Neutrophil (primary cell): ENCODE results near the gene CCIN.

ENCODE experiments used
- H3K27ac ChIP-seq: fragments of 200-600 bp; sonication (generic); 2 replicates; pipeline ENCODE4 v1.5.1; 2016; ENCODE audit warnings: mild to moderate bottlenecking, moderate library complexity
- H3K27me3 ChIP-seq: fragments of 200-600 bp; sonication (generic); 2 replicates; pipeline ENCODE4 v1.6.0; 2016; ENCODE audit warnings: mild to moderate bottlenecking
- H3K36me3 ChIP-seq: fragments of 200-600 bp; sonication (generic); 2 replicates; pipeline ENCODE4 v1.5.1; 2017
- H3K4me1 ChIP-seq, 2 experiments: fragments of 200-600 bp in 1 of 2; sonication (generic) in 1 of 2; 1 replicate in 1 of 2; 2 replicates in 1 of 2; pipeline versions ENCODE4 v1.5.1 to v1.6.1; 2013 to 2016; ENCODE audit warnings: low read depth in 1 of 2, low read length in 1 of 2, mild to moderate bottlenecking in 1 of 2, moderate library complexity in 1 of 2; ENCODE audit not compliant: control insufficient read depth in 1 of 2, insufficient read depth in 1 of 2
- H3K4me3 ChIP-seq, 2 experiments: fragments of 200-600 bp in 1 of 2; sonication (generic) in 1 of 2; 1 replicate in 1 of 2; 2 replicates in 1 of 2; pipeline ENCODE4 v1.5.1; 2013 to 2016; ENCODE audit warnings: low read depth in 1 of 2, low read length in 1 of 2, mild to moderate bottlenecking in 1 of 2, moderate library complexity in 1 of 2
- H3K9me3 ChIP-seq: fragments of 200-600 bp; sonication (generic); 2 replicates; pipeline ENCODE4 v1.5.1; 2016
- TF ChIP-seq, protein P1 (sequence below): fragments of 200-600 bp; sonication (generic); IDR thresholded peaks from 2 replicates; pipeline ENCODE4 v1.5.1; 2016; ENCODE audit warnings: antibody characterized with exemption

Gene CCIN

DNA sequence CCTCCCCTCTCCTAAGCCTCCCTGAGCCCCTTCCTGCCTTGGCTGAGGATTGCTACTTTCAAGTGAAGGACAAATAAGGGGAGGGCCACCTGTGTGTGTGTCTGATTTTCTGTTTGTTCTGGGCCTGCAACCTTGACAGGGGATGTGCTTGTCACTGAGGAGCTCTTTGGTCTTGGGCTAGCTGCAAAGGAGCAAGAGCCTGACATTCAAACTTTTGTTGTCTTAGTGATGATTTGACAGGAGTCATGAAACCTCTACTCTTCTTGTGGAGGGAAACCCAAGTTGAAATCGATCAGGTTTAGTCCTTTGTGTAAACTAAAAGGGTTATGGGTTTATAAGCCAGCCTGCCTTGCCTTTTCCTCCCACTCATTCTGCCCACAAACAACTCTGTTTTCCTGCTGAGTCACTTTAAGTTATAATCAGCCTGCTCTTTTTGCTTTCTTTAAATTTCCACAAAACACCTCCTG, 38.4 kb downstream of the CCIN start:
- H3K27ac ChIP-seq, result peak overlapping the region; percentile 12
- TF ChIP-seq, protein P1, sequence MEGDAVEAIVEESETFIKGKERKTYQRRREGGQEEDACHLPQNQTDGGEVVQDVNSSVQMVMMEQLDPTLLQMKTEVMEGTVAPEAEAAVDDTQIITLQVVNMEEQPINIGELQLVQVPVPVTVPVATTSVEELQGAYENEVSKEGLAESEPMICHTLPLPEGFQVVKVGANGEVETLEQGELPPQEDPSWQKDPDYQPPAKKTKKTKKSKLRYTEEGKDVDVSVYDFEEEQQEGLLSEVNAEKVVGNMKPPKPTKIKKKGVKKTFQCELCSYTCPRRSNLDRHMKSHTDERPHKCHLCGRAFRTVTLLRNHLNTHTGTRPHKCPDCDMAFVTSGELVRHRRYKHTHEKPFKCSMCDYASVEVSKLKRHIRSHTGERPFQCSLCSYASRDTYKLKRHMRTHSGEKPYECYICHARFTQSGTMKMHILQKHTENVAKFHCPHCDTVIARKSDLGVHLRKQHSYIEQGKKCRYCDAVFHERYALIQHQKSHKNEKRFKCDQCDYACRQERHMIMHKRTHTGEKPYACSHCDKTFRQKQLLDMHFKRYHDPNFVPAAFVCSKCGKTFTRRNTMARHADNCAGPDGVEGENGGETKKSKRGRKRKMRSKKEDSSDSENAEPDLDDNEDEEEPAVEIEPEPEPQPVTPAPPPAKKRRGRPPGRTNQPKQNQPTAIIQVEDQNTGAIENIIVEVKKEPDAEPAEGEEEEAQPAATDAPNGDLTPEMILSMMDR, result no peak
- H3K36me3 ChIP-seq, result peaks cover 98% of the 10 kb centered on the region
- no peaks in the 10 kb centered on the region for H3K4me1 ChIP-seq
- H3K9me3 ChIP-seq, result no peaks in the 10 kb centered on the region
- no peaks in the 10 kb centered on the region for H3K27me3 ChIP-seq
- no peak overlapping the region for H3K4me3 ChIP-seq

DNA sequence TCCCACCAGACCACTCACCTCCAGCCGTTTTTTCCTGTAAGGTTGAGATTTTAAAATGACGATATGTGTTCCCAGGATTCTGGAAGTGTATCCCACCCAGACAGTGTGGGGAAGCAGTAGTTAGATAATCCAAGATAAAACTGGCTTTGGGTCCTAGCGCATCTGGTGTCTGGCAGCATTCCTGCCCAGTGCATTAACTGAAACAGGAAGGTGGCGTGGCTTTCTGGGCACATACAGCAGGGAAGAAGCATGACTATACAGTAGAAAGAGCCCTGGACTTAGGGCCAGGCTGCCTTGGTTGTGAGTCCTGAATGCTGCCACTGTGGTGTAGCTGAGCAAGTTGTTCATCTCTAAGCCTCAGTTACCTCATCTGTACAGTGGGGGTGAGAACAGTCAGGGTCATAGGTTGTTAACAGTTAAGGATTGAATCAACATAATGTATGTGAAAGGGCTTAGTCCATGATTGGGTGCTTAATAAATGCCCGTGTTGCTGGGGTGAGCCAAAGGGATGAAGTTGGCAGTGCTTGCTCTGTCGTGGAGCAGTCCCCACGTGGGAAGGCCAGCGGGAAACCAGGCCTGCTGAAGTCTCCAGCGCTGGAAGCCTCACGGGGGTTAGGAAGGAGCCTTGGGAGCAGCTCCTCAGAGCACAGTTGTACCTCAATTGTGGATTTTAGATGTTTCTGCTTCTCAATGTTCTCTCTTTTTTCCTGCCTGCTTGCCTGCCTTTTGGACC, 39.5 kb downstream of the CCIN start:
- TF ChIP-seq, protein P1, result no peak
- Histone ChIP-seq H3K4me1 (no peaks in the 10 kb centered on the region), H3K9me3 (no peaks in the 10 kb centered on the region), H3K27ac (no peak overlapping the region), H3K27me3 (no peaks in the 10 kb centered on the region), H3K36me3 (peaks cover 98% of the 10 kb centered on the region), H3K4me3 (no peak overlapping the region)

- Histone ChIP-seq H3K36me3 (peaks cover 98% of the 10 kb centered on the region), H3K27ac (no peak overlapping the region), H3K4me1 (no peaks in the 10 kb centered on the region), H3K9me3 (no peaks in the 10 kb centered on the region), H3K27me3 (no peaks in the 10 kb centered on the region), H3K4me3 (no peak overlapping the region)
- TF ChIP-seq, protein P1, result no peak
These were observed 41.5 kb downstream of the CCIN start for GRCh38 chr9:36210722-36211121.

- Histone ChIP-seq H3K36me3 (peaks cover 94% of the 10 kb centered on the region), H3K4me3 (no peak overlapping the region), H3K27me3 (no peaks in the 10 kb centered on the region), H3K9me3 (no peaks in the 10 kb centered on the region), H3K27ac (peak overlapping the region; percentile 14), H3K4me1 (no peaks in the 10 kb centered on the region)
- TF ChIP-seq, protein P1, result no peak
These were observed 42.3 kb downstream of the CCIN start for GRCh38 chr9:36211510-36211909.

- peaks cover 94% of the 10 kb centered on the region for H3K36me3 ChIP-seq
- H3K4me1 ChIP-seq, result no peaks in the 10 kb centered on the region
- no peaks in the 10 kb centered on the region for H3K9me3 ChIP-seq
- TF ChIP-seq, protein P1, result no peak
- no peaks in the 10 kb centered on the region for H3K27me3 ChIP-seq
- no peak overlapping the region for H3K4me3 ChIP-seq
- no peak overlapping the region for H3K27ac ChIP-seq
These were observed 44.2 kb downstream of the CCIN start for GRCh38 chr9:36213387-36213786.
